Measurements from ENCODE around the gene ATOH8. TPM values are rescaled to one million over a fixed set of nuclear protein-coding genes. Genes with fewer than 3 reads are reported as not detected.

The ATOH8 gene
- total RNA-seq, 1 experiment from 2014 or later, result 0.20 TPM

DNA sequence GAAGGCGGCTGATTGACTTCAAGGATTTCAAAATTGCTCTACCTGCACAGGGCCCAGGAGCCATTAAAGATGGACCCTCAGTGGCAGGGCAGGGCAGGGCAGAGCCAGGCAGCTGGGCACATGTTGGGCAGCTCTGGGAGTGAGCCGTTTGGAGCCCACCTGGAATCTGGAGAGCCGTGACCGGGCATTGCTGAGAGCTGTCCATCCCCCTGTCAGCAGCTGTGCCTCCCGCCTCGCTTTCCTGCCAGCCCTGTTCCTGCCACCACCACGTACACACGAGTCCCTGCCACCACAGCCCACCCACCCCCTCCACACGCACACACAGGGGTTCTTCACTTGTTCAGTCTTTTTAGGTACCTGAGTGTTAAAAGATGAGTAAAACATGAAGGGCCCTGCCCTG, 22.9 kb downstream of the ATOH8 start:
- Histone ChIP-seq H4K8ac (replicated peaks; ENCODE audit: insufficient read length, low read depth, low read length) (no peak overlapping the region), H2AFZ (ENCODE audit: low read length) (no peak overlapping the region), H2BK120ac (ENCODE audit: low read depth, low read length, poor library complexity, severe bottlenecking) (no peak overlapping the region), H3K4me1 (ENCODE audit: insufficient read depth, low read length) (no peaks in the 10 kb centered on the region; the same call in 1 of the 2 replicates), H3K79me2 (ENCODE audit: insufficient read depth, low read length) (no peaks in the 10 kb centered on the region), H3K14ac (ENCODE audit: insufficient read depth, low read length) (no peak overlapping the region; the same call in 1 of the 2 replicates), H3K27me3 (ENCODE audit: insufficient read depth, low read length) (peaks cover 2% of the 10 kb centered on the region; the same call in 1 of the 2 replicates), H2BK12ac (ENCODE audit: insufficient read length, low read depth, low read length) (no peak overlapping the region), H3K23ac (ENCODE audit: insufficient read length, low read depth, low read length) (no peak overlapping the region), H2BK15ac (ENCODE audit: low read depth, low read length) (no peak overlapping the region), H4K20me1 (ENCODE audit: control insufficient read depth, insufficient read depth, insufficient read length) (no peaks in the 10 kb centered on the region), H3K4ac (ENCODE audit: low read depth, low read length) (no peak overlapping the region), H3K9ac (ENCODE audit: extremely low read depth, insufficient read length, low read length) (no peak overlapping the region), H3T11ph (ENCODE audit: low read length) (no peak overlapping the region), H3K56ac (ENCODE audit: insufficient read length, low read depth, low read length) (no peak overlapping the region), H2BK20ac (ENCODE audit: low read depth, low read length, poor library complexity, severe bottlenecking) (no peak overlapping the region), H3K4me2 (ENCODE audit: insufficient read depth, insufficient read length, low read length) (no peak overlapping the region), H2AK5ac (ENCODE audit: insufficient read length, low read length) (no peak overlapping the region), H4K91ac (ENCODE audit: insufficient read length, low read depth, low read length) (no peak overlapping the region), H3K79me1 (ENCODE audit: insufficient read depth, low read depth, low read length, poor library complexity, severe bottlenecking) (no peaks in the 10 kb centered on the region), H3K27ac (ENCODE audit: insufficient read length, low read depth, low read length) (no peak overlapping the region), H3K23me2 (ENCODE audit: insufficient read length, low read depth, low read length, poor library complexity, severe bottlenecking) (no peaks in the 10 kb centered on the region), H4K5ac (ENCODE audit: insufficient read length, low read depth, low read length) (no peak overlapping the region), H3K18ac (ENCODE audit: insufficient read length, low read depth, low read length) (no peak overlapping the region), H3K9me3 (ENCODE audit: control insufficient read depth, low read depth, low read length) (no peaks in the 10 kb centered on the region), H2BK5ac (ENCODE audit: insufficient read length, low read length) (no peak overlapping the region)
- H3K4me1 Mint-ChIP-seq, result peaks cover 11 to 29% of the 10 kb centered on the region in 2 experiments
- H3K9me3 Mint-ChIP-seq, result no peaks in the 10 kb centered on the region
- DNase-seq, result no peak
- no peak overlapping the region for H3K27ac Mint-ChIP-seq
- no CpG with 5 or more reads among the region's 9 CpGs for WGBS (ENCODE audit: extremely low coverage, insufficient read length, low lambda C conversion rate)
- no peak overlapping the region for H3K4me3 Mint-ChIP-seq
- TF ChIP-seq, protein P1, sequence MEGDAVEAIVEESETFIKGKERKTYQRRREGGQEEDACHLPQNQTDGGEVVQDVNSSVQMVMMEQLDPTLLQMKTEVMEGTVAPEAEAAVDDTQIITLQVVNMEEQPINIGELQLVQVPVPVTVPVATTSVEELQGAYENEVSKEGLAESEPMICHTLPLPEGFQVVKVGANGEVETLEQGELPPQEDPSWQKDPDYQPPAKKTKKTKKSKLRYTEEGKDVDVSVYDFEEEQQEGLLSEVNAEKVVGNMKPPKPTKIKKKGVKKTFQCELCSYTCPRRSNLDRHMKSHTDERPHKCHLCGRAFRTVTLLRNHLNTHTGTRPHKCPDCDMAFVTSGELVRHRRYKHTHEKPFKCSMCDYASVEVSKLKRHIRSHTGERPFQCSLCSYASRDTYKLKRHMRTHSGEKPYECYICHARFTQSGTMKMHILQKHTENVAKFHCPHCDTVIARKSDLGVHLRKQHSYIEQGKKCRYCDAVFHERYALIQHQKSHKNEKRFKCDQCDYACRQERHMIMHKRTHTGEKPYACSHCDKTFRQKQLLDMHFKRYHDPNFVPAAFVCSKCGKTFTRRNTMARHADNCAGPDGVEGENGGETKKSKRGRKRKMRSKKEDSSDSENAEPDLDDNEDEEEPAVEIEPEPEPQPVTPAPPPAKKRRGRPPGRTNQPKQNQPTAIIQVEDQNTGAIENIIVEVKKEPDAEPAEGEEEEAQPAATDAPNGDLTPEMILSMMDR (conservative IDR thresholded peaks at IDR 0.05), result no peak
- H3K36me3 Mint-ChIP-seq (ENCODE audit: insufficient read depth in 1 of 3, low read depth in 3 of 3), result no peaks in the 10 kb centered on the region
- H3K27me3 Mint-ChIP-seq (ENCODE audit: low read depth), result peaks cover 11% of the 10 kb centered on the region
